ENCODE data around the gene TLDC2. TPM values are rescaled to one million over a fixed set of nuclear protein-coding genes. Genes with fewer than 3 reads are reported as not detected.
"Not testable (repeated sequence)": the region's sequence is repeated elsewhere in the genome, so short reads cannot be mapped to it uniquely, and the experiment has no call there.

Gene TLDC2
- total and polyA plus RNA-seq, 7 experiments from 2014 or later = 0.37 to 0.49 (median 0.40) TPM; not detected in 3

GRCh38 chr20:36891211-36891610 lies 15.3 kb downstream of the TLDC2 start:
- CTCF ChIA-PET = no interaction called here
- no peaks in the 10 kb centered on the region for H3K27me3 ChIP-seq (ENCODE audit: control insufficient read depth in 2 of 2, insufficient read depth in 2 of 2, low read length in 2 of 2)
- H3K9me3 ChIP-seq (ENCODE audit: control insufficient read depth in 2 of 3, low read length in 3 of 3) = no peaks in the 10 kb centered on the region
- peaks cover 5 to 7% of the 10 kb centered on the region in 2 donors for H3K4me1 ChIP-seq (ENCODE audit: control insufficient read depth in 2 of 2, insufficient read depth in 2 of 2, low read length in 2 of 2)
- ATAC-seq (no peak), DNase-seq (no peak)
- POLR2A ChIA-PET = interaction anchor here (0.6 kb wide), 1 partner anchor 47 kb away, joined by 3 read pairs; no protein-coding TSS in a partner anchor
- peaks cover 12 to 68% (median 41%) of the 10 kb centered on the region in 3 experiments for H3K36me3 ChIP-seq (ENCODE audit: control insufficient read depth in 2 of 3, insufficient read depth in 3 of 3, low read length in 3 of 3)
- Mint-ChIP-seq H3K9me3 (peaks cover 0 to 5% (median 0%) of the 10 kb centered on the region in 11 donors), H3K27ac (peak overlapping the region in 5 of 9 donors; percentile 38 to 88 (median 69)), H3K27me3 (no peaks in the 10 kb centered on the region), H3K36me3 (peaks cover 6 to 47% (median 31%) of the 10 kb centered on the region in 5 donors), H3K4me3 (peak overlapping the region in 1 of 10 donors; percentile 21), H3K4me1 (peaks cover 7 to 21% (median 14%) of the 10 kb centered on the region in 7 donors)
- H3K4me3 ChIP-seq (ENCODE audit: low read length) = no peak overlapping the region
- intact Hi-C loops (cut with micrococcal nuclease) = no loop called here
- H3K27ac ChIP-seq (ENCODE audit: low read depth, low read length) = no peak overlapping the region

DNA sequence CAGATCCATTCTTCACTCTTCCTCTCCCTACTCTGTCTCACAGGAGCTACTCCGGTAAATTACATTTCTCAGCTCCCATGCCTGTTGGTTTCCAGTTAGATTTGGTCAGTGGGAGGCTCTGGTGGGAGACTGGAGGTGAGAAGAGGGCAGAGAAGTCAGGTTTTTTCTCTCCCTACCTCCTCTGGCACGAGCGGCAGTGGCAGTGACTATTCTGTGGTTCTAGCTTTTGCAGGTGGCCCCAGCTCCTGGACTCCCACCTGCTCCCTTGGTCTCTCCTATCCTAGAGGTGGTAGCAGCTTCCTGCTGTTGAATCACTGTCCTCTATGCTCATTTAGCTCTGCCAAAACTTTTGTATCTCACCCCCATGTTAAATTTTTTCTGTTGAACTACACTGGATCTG lies 17.9 kb downstream of the TLDC2 start:
- ChIA-PET POLR2A (interaction anchor here (0.6 to 1.5 kb wide), 5 partner anchors 8 to 198 kb away, joined by 3 to 5 read pairs (median 3); no protein-coding TSS in a partner anchor), CTCF (interaction anchor here (0.6 to 0.7 kb wide), 2 partner anchors 8 to 723 kb away, joined by 3 read pairs; no protein-coding TSS in a partner anchor)
- no peak overlapping the region for H3K27ac ChIP-seq (ENCODE audit: low read depth, low read length)
- no peak overlapping the region for H3K4me3 Mint-ChIP-seq
- no peaks in the 10 kb centered on the region for H3K27me3 ChIP-seq (ENCODE audit: control insufficient read depth in 2 of 2, insufficient read depth in 2 of 2, low read length in 2 of 2)
- H3K27me3 Mint-ChIP-seq = no peaks in the 10 kb centered on the region
- peaks cover 33 to 94% (median 57%) of the 10 kb centered on the region in 3 experiments for H3K36me3 ChIP-seq (ENCODE audit: control insufficient read depth in 2 of 3, insufficient read depth in 3 of 3, low read length in 3 of 3)
- H3K36me3 Mint-ChIP-seq = peaks cover 12 to 67% (median 48%) of the 10 kb centered on the region in 5 donors
- intact Hi-C loops (cut with micrococcal nuclease) = no loop called here
- no peak overlapping the region for H3K4me3 ChIP-seq (ENCODE audit: low read length)
- no peak for ATAC-seq
- no peaks in the 10 kb centered on the region for H3K9me3 ChIP-seq (ENCODE audit: control insufficient read depth in 2 of 3, low read length in 3 of 3)
- no peak for DNase-seq
- H3K4me1 ChIP-seq (ENCODE audit: control insufficient read depth in 2 of 2, insufficient read depth in 2 of 2, low read length in 2 of 2) = no peaks in the 10 kb centered on the region
- peak overlapping the region in 8 of 9 donors; percentile 14 to 80 (median 43) for H3K27ac Mint-ChIP-seq
- peaks cover 0 to 2% (median 0%) of the 10 kb centered on the region in 11 donors for H3K9me3 Mint-ChIP-seq
- H3K4me1 Mint-ChIP-seq = peaks cover 4 to 21% (median 12%) of the 10 kb centered on the region in 7 donors

DNA sequence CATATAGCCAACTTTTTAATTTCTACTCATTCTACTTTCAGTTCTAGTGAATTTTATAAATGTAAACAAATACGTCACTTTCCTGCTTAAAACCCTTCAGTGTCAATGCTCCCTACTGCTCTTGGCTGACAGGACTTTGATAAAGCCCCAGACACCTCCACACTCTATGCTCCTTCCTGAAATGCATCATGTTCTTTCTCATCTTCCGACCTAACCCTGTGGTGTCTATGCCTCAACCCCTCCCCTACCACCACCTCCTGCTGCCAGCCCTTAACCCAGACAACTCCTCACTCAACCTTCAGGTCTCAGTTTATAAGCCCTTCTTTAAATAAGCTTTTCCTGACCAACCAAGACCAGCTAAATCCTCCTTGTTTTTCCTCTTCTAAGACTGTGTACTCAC lies 19.1 kb downstream of the TLDC2 start:
- ATAC-seq (peak; percentile 34), DNase-seq (no peak)
- Histone ChIP-seq H3K36me3 (ENCODE audit: control insufficient read depth in 2 of 3, insufficient read depth in 3 of 3, low read length in 3 of 3) (peaks cover 42 to 97% (median 58%) of the 10 kb centered on the region in 3 experiments), H3K4me1 (ENCODE audit: control insufficient read depth in 2 of 2, insufficient read depth in 2 of 2, low read length in 2 of 2) (no peaks in the 10 kb centered on the region), H3K27me3 (ENCODE audit: control insufficient read depth in 2 of 2, insufficient read depth in 2 of 2, low read length in 2 of 2) (no peaks in the 10 kb centered on the region), H3K4me3 (ENCODE audit: low read length) (no peak overlapping the region), H3K9me3 (ENCODE audit: control insufficient read depth in 2 of 3, low read length in 3 of 3) (no peaks in the 10 kb centered on the region), H3K27ac (ENCODE audit: low read depth, low read length) (peak overlapping the region; percentile 29)
- peaks cover 16 to 71% (median 52%) of the 10 kb centered on the region in 5 donors for H3K36me3 Mint-ChIP-seq
- POLR2A ChIA-PET = interaction anchor here (1.6 kb wide), 1 partner anchor 11 kb away, joined by 3 read pairs; no protein-coding TSS in a partner anchor
- intact Hi-C loops (cut with micrococcal nuclease) = no loop called here
- H3K27me3 Mint-ChIP-seq = no peaks in the 10 kb centered on the region
- peak overlapping the region in 2 of 10 donors; percentile 3 to 4 for H3K4me3 Mint-ChIP-seq
- CTCF ChIA-PET = no interaction called here
- H3K27ac Mint-ChIP-seq = peak overlapping the region; percentile 20 to 90 (median 80)
- peaks cover 4 to 21% (median 15%) of the 10 kb centered on the region in 7 donors for H3K4me1 Mint-ChIP-seq
- peaks cover 0 to 4% (median 0%) of the 10 kb centered on the region in 11 donors for H3K9me3 Mint-ChIP-seq

DNA sequence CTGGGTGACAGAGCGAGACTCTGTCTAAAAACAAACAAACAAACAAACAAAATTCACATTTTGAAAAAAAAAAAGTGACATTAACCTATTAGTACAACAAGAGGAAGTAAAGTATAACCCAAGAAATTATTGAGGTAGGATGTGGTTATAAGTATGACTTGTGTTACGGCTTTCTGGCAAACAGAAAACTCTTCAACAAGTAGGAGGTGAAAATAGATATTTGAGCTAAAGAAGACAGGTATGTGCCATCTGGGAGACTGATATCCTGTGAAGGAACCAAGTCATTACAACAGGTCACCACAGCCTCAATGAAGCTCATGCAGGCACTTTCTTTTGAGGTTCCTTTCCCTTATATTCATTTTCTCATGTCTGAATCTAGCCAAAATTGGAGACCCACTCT lies 28.8 kb downstream of the TLDC2 start:
- no peak overlapping the region for H3K27ac ChIP-seq (ENCODE audit: low read depth, low read length)
- H3K27me3 Mint-ChIP-seq = no peaks in the 10 kb centered on the region
- ChIA-PET CTCF (interaction anchor here (0.6 to 0.9 kb wide), 6 partner anchors 18 to 185 kb away, joined by 3 to 9 read pairs (median 3); no protein-coding TSS in a partner anchor), POLR2A (interaction anchor here (0.7 to 1.0 kb wide), 5 partner anchors 18 to 235 kb away, joined by 3 to 6 read pairs (median 4); partner anchors contain the start of gene DSN1)
- peaks cover 19 to 94% (median 41%) of the 10 kb centered on the region in 3 experiments for H3K36me3 ChIP-seq (ENCODE audit: control insufficient read depth in 2 of 3, insufficient read depth in 3 of 3, low read length in 3 of 3)
- H3K9me3 Mint-ChIP-seq = peaks cover 0 to 3% (median 0%) of the 10 kb centered on the region in 11 donors
- H3K9me3 ChIP-seq (ENCODE audit: control insufficient read depth in 2 of 3, low read length in 3 of 3) = no peaks in the 10 kb centered on the region
- DNase-seq (peak in 3 of 9 donors; percentile 32 to 44 (median 36)), ATAC-seq (no peak)
- intact Hi-C loops (cut with micrococcal nuclease) = no loop called here
- peak overlapping the region in 9 of 10 donors; percentile 16 to 60 (median 38) for H3K4me3 Mint-ChIP-seq
- peaks cover 18 to 45% (median 34%) of the 10 kb centered on the region in 5 donors for H3K36me3 Mint-ChIP-seq
- H3K27ac Mint-ChIP-seq = peak overlapping the region; percentile 39 to 90 (median 74)
- H3K27me3 ChIP-seq (ENCODE audit: control insufficient read depth in 2 of 2, insufficient read depth in 2 of 2, low read length in 2 of 2) = no peaks in the 10 kb centered on the region
- H3K4me3 ChIP-seq (ENCODE audit: low read length) = no peak overlapping the region
- H3K4me1 Mint-ChIP-seq = peaks cover 12 to 39% (median 22%) of the 10 kb centered on the region in 7 donors
- H3K4me1 ChIP-seq (ENCODE audit: control insufficient read depth in 2 of 2, insufficient read depth in 2 of 2, low read length in 2 of 2) = peaks cover 0 to 11% of the 10 kb centered on the region in 2 donors

- H3K4me3 Mint-ChIP-seq; POLR2A ChIA-PET; H3K27me3 Mint-ChIP-seq; intact Hi-C loops (cut with micrococcal nuclease); DNase-seq; H3K27me3 ChIP-seq (ENCODE audit: control insufficient read depth in 2 of 2, insufficient read depth in 2 of 2, low read length in 2 of 2); H3K9me3 Mint-ChIP-seq; ATAC-seq; H3K4me3 ChIP-seq (ENCODE audit: low read length); H3K9me3 ChIP-seq (ENCODE audit: control insufficient read depth in 2 of 3, low read length in 3 of 3): not testable (repeated sequence)
- CTCF ChIA-PET = interaction anchor here (0.6 to 0.7 kb wide), 3 partner anchors 14 to 1741 kb away, joined by 3 to 4 read pairs (median 3); no protein-coding TSS in a partner anchor
- Histone ChIP-seq H3K4me1 (ENCODE audit: control insufficient read depth in 2 of 2, insufficient read depth in 2 of 2, low read length in 2 of 2) (peaks cover 0 to 11% of the 10 kb centered on the region in 2 donors), H3K27ac (ENCODE audit: low read depth, low read length) (peak overlapping the region; percentile 13), H3K36me3 (ENCODE audit: control insufficient read depth in 2 of 3, insufficient read depth in 3 of 3, low read length in 3 of 3) (peaks cover 18 to 93% (median 44%) of the 10 kb centered on the region in 3 experiments)
- H3K27ac Mint-ChIP-seq = peak overlapping the region in 7 of 9 donors; percentile 39 to 90 (median 64)
- peaks cover 18 to 50% (median 36%) of the 10 kb centered on the region in 5 donors for H3K36me3 Mint-ChIP-seq
- peaks cover 12 to 39% (median 22%) of the 10 kb centered on the region in 7 donors for H3K4me1 Mint-ChIP-seq
Measured at GRCh38 chr20:36905566-36905965, 29.6 kb downstream of the TLDC2 start.

DNA sequence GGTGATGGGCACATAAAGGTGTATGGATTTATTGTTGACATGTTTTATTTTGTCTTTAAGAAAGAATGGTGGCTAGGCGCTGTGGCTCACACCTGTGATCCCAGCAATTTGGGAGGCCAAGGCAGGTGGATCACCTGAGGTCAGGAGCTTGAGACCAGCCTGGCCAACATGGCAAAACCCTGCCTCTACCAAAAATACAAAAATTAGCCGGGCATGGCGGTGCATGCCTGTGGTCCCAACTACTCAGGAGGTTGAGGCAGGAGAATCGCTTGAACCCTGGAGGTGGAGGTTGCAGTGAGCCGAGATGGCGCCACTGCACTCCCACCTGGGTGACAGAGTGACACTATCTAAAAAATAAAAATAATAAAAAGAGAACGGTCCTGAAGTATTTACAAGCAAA lies 30.1 kb downstream of the TLDC2 start:
- peaks cover 0 to 11% of the 10 kb centered on the region in 2 donors for H3K4me1 ChIP-seq (ENCODE audit: control insufficient read depth in 2 of 2, insufficient read depth in 2 of 2, low read length in 2 of 2)
- H3K27ac Mint-ChIP-seq = peak overlapping the region in 7 of 9 donors; percentile 25 to 90 (median 44)
- H3K27me3 Mint-ChIP-seq; H3K9me3 ChIP-seq (ENCODE audit: control insufficient read depth in 2 of 3, low read length in 3 of 3); H3K4me3 Mint-ChIP-seq; ATAC-seq; H3K4me3 ChIP-seq (ENCODE audit: low read length); DNase-seq; intact Hi-C loops (cut with micrococcal nuclease); H3K27ac ChIP-seq (ENCODE audit: low read depth, low read length); H3K27me3 ChIP-seq (ENCODE audit: control insufficient read depth in 2 of 2, insufficient read depth in 2 of 2, low read length in 2 of 2); H3K9me3 Mint-ChIP-seq: not testable (repeated sequence)
- peaks cover 12 to 35% (median 22%) of the 10 kb centered on the region in 7 donors for H3K4me1 Mint-ChIP-seq
- peaks cover 18 to 49% (median 34%) of the 10 kb centered on the region in 5 donors for H3K36me3 Mint-ChIP-seq
- CTCF ChIA-PET = interaction anchor here (0.6 to 0.7 kb wide), 3 partner anchors 14 to 1741 kb away, joined by 3 to 4 read pairs (median 3); no protein-coding TSS in a partner anchor
- peaks cover 19 to 93% (median 45%) of the 10 kb centered on the region in 3 experiments for H3K36me3 ChIP-seq (ENCODE audit: control insufficient read depth in 2 of 3, insufficient read depth in 3 of 3, low read length in 3 of 3)
- POLR2A ChIA-PET = interaction anchor here (0.6 to 1.1 kb wide), 3 partner anchors 13 to 64 kb away, joined by 3 to 4 read pairs (median 3); no protein-coding TSS in a partner anchor

Measured in naive thymus-derived CD4-positive, alpha-beta T cell (primary cell).